Osteoblast (primary cell): Measurements from ENCODE around the gene DHX36. TPM values are rescaled to one million over a fixed set of nuclear protein-coding genes. Genes with fewer than 3 reads are reported as not detected.
A peak's percentile ranks its signal among the peaks of the same experiment; 100 is the strongest.

ENCODE experiments used
- DNase-seq: peaks from one replicate; pipeline ENCODE4 v3.0.0; 2011; ENCODE audit warnings: low spot score, mixed read lengths; ENCODE audit not compliant: insufficient read length; ENCODE audit errors: missing footprints
- H2AFZ ChIP-seq: 2 replicates; pipeline ENCODE4 v1.6.0; 2011; ENCODE audit warnings: mild to moderate bottlenecking, low read length
- H3K27ac ChIP-seq: 2 replicates; pipeline ENCODE4 v1.5.1; 2011; ENCODE audit warnings: mild to moderate bottlenecking, low read depth, low read length, moderate library complexity
- H3K27me3 ChIP-seq: 2 replicates; pipeline ENCODE4 v1.6.0; 2012; ENCODE audit warnings: mild to moderate bottlenecking, control low read depth, inconsistent platforms, low read length, moderate library complexity; ENCODE audit not compliant: insufficient read depth
- H3K36me3 ChIP-seq: 2 replicates; pipeline ENCODE4 v1.5.1; 2011; ENCODE audit warnings: mild to moderate bottlenecking, low read length, control low read depth, moderate library complexity; ENCODE audit not compliant: insufficient read depth
- H3K4me1 ChIP-seq: 2 replicates; pipeline ENCODE4 v1.5.1; 2011; ENCODE audit warnings: mild to moderate bottlenecking, low read length, control low read depth, moderate library complexity; ENCODE audit not compliant: insufficient read depth
- H3K4me2 ChIP-seq: 2 replicates; pipeline ENCODE4 v1.6.0; 2011; ENCODE audit warnings: mild to moderate bottlenecking, low read length; ENCODE audit not compliant: insufficient read depth
- H3K4me3 ChIP-seq: fragments of 200-600 bp; sonication (generic); 3 replicates; pipeline ENCODE4 v1.5.1; 2012; ENCODE audit warnings: mild to moderate bottlenecking, low read length, inconsistent platforms; ENCODE audit not compliant: insufficient read depth
- H3K79me2 ChIP-seq: 2 replicates; pipeline ENCODE4 v1.6.0; 2012; ENCODE audit warnings: mild to moderate bottlenecking, low read length, control low read depth, inconsistent platforms; ENCODE audit not compliant: insufficient read depth
- H3K9me3 ChIP-seq: 2 replicates; pipeline ENCODE4 v1.5.1; 2011; ENCODE audit warnings: low read depth, low read length, control low read depth
- H4K20me1 ChIP-seq: 2 replicates; pipeline ENCODE4 v1.6.0; 2012; ENCODE audit warnings: mild to moderate bottlenecking, low read length, control low read depth; ENCODE audit not compliant: insufficient read depth
- total RNA-seq: library from RNA; depleted of rRNA; stranded (reverse); fragments of >200 nt; gene quantifications from 2 replicates; pipeline ENCODE4 v1.2.3, GENCODE V29; 2012
- TF ChIP-seq, protein P1 (sequence below): IDR thresholded peaks from 2 replicates; pipeline ENCODE4 v1.5.1; 2011; ENCODE audit warnings: mild to moderate bottlenecking, low read depth, low read length, moderate library complexity; ENCODE audit errors: extremely low read depth

DHX36 gene
- total RNA-seq, 1 donor: 40.2 TPM

DNA sequence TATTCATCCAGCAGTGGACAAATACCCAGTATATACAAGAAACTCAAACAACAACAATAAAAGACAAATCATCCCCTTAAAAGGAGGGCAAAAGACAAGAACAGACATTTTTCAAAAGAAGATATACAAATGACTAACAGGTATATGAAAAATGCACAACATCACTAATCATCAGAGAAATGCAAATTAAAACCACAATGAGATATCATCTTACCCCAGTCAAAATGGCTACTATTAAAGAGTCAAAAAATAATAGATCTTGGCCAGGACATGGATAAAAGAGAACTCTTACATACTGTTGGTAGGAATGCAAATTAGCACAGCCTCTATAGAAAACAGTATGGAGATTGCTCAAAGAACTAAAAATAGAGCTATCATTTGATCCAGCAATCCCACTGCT is 16.9 kb downstream of the DHX36 start:
- Histone ChIP-seq H3K4me1 (peaks cover 5% of the 10 kb centered on the region), H2AFZ (no peak overlapping the region), H3K36me3 (peaks cover 44% of the 10 kb centered on the region), H3K4me3 (no peak overlapping the region), H3K4me2 (no peak overlapping the region), H3K9me3 (no peaks in the 10 kb centered on the region), H3K79me2 (peaks cover 16% of the 10 kb centered on the region), H4K20me1 (peaks cover 3% of the 10 kb centered on the region), H3K27ac (no peak overlapping the region), H3K27me3 (no peaks in the 10 kb centered on the region)
- TF ChIP-seq, protein P1, sequence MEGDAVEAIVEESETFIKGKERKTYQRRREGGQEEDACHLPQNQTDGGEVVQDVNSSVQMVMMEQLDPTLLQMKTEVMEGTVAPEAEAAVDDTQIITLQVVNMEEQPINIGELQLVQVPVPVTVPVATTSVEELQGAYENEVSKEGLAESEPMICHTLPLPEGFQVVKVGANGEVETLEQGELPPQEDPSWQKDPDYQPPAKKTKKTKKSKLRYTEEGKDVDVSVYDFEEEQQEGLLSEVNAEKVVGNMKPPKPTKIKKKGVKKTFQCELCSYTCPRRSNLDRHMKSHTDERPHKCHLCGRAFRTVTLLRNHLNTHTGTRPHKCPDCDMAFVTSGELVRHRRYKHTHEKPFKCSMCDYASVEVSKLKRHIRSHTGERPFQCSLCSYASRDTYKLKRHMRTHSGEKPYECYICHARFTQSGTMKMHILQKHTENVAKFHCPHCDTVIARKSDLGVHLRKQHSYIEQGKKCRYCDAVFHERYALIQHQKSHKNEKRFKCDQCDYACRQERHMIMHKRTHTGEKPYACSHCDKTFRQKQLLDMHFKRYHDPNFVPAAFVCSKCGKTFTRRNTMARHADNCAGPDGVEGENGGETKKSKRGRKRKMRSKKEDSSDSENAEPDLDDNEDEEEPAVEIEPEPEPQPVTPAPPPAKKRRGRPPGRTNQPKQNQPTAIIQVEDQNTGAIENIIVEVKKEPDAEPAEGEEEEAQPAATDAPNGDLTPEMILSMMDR: no peak
- DNase-seq: no peak

DNA sequence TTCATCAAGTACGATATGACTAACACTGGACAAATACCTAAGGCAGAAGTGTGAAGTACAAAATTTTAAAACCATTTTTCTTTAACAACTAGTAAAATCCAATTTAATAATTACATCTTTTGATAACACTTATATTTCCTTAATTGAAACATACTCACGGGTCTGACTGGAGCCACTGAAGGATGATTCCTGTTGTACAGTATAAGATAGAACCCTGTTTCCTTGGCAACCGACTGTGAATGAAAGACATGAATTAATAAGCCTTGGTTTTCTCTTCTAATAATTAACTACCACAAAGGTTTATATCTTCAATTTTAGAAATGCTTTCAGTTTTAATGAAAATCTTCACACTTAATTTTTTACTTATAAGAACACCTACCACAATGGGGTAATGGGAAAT is 19.4 kb downstream of the DHX36 start:
- Histone ChIP-seq H3K79me2 (peaks cover 16% of the 10 kb centered on the region), H4K20me1 (peaks cover 1% of the 10 kb centered on the region), H3K4me2 (no peak overlapping the region), H3K4me3 (no peak overlapping the region), H3K27me3 (no peaks in the 10 kb centered on the region), H3K36me3 (peaks cover 67% of the 10 kb centered on the region), H3K27ac (peak overlapping the region; percentile 46), H2AFZ (no peak overlapping the region), H3K4me1 (peaks cover 5% of the 10 kb centered on the region), H3K9me3 (no peaks in the 10 kb centered on the region)
- no peak for DNase-seq
- TF ChIP-seq, protein P1: no peak

DNA sequence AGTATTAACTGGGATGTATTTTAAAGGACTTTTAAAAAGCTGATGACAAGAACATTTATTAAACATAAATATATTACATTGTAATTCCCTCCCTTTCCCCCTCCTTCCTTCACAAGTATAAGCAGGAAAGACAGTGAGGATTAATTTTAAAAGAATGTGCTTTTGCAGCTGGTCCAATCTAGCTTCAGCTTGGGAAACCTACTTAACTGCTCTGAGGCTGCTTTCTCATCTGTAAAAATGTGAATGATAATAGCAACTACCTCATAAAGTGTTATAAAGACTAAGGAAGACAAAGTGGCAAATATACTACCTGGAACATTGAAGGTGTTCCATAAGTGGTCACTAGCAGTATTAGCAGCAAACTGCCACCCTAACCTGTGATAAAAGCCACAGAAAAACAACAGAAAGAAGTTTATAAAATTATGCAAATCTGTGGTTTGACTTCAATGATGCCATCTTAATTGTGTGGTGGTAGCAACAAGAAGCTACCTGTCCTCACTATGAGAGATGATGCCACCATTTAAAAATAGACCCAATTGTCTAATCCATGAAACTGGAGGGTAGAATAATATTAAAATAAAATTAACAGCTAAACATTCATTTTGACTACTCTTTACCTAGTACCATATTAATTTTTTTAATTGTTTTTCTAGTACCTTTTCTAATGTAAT is 20.0 kb downstream of the DHX36 start:
- Histone ChIP-seq H2AFZ (no peak overlapping the region), H3K27ac (peak overlapping the region; percentile 46), H3K9me3 (no peaks in the 10 kb centered on the region), H3K4me3 (no peak overlapping the region), H3K4me2 (no peak overlapping the region), H3K36me3 (peaks cover 71% of the 10 kb centered on the region), H3K27me3 (no peaks in the 10 kb centered on the region), H3K4me1 (peaks cover 5% of the 10 kb centered on the region), H3K79me2 (peaks cover 16% of the 10 kb centered on the region), H4K20me1 (no peaks in the 10 kb centered on the region)
- peak; percentile 58 for DNase-seq
- TF ChIP-seq, protein P1: no peak

DNA sequence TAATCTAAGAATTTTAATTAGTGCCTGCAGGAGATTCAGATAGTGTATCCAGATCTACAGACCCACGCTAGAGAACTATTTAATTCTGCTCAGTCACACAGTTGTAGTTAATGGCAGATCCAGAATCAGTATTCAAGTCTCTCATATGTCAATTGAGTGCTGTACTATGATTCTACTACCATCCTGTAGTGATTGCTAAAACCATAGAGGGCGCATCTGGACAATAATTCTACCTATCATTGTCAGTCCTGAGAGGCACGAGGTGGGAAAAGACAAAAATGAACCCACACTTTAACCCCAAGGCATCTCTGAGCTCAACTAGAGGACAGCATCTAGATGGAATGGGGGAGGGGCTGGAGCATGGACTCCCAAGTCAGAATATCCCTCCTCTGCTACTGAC is 22.7 kb downstream of the DHX36 start:
- no peaks in the 10 kb centered on the region for H3K27me3 ChIP-seq
- no peak overlapping the region for H3K4me3 ChIP-seq
- TF ChIP-seq, protein P1: no peak
- H3K4me1 ChIP-seq: peaks cover 5% of the 10 kb centered on the region
- H3K36me3 ChIP-seq: peaks cover 59% of the 10 kb centered on the region
- DNase-seq: no peak
- H3K27ac ChIP-seq: no peak overlapping the region
- no peak overlapping the region for H2AFZ ChIP-seq
- H3K79me2 ChIP-seq: no peaks in the 10 kb centered on the region
- no peaks in the 10 kb centered on the region for H3K9me3 ChIP-seq
- H4K20me1 ChIP-seq: no peaks in the 10 kb centered on the region
- H3K4me2 ChIP-seq: no peak overlapping the region
